GM18526 (cell line): Measurements from ENCODE around the gene GRIA2.

Experiments
- POLR2A ChIP-seq: IDR thresholded peaks from 3 replicates; pipeline ENCODE4 v1.6.1; 2011; ENCODE audit not compliant: insufficient read length; ENCODE audit errors: extremely low read depth

Gene GRIA2

DNA sequence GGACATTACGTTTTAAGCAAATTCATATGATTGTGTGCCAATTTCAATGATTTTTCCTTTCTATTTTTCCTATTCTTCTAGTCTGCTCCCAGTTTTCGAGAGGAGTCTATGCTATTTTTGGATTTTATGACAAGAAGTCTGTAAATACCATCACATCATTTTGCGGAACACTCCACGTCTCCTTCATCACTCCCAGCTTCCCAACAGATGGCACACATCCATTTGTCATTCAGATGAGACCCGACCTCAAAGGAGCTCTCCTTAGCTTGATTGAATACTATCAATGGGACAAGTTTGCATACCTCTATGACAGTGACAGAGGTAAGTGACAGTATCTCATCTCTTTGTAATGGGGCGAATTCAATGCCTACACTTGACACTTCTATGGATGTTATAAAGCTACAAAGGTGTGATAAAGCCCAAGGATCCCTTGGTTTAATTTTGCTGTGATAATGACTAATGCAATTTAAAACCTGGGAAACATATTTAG, 83.0 kb downstream of the GRIA2 start:
- TF ChIP-seq POLR2A: no peak

DNA sequence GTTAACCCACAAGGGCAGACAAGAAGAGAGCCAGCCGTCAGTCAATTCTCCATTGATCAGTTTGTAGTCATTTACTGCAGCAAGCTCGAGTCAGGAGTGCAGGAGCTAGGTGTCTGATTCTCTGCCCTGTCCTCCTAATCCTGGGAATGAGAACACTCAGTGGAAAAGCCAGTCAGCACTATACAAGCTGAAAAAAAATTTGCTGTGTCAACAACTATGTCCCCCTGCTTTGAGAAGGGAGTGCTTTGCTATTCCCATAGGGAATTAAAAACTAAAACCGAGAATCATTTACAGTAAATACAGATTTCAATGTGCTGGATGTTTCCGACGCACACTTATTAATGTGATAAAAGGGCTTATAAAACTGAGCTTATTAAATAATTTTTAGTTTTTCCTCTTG, 84.2 kb downstream of the GRIA2 start:
- TF ChIP-seq POLR2A: no peak

DNA sequence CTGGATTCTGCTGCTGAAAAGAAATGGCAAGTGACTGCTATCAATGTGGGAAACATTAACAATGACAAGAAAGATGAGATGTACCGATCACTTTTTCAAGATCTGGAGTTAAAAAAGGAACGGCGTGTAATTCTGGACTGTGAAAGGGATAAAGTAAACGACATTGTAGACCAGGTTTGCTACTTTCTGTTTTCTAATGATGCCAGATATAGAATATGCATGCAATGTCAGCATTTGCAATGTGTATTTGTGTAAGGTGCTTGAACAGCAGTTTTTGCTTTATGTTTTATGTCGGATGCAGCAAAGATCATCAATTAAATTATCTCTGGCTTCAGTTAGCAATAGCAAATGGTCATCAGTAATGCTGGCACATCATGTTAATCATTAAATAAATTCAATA, 92.2 kb downstream of the GRIA2 start:
- no peak for TF ChIP-seq POLR2A

DNA sequence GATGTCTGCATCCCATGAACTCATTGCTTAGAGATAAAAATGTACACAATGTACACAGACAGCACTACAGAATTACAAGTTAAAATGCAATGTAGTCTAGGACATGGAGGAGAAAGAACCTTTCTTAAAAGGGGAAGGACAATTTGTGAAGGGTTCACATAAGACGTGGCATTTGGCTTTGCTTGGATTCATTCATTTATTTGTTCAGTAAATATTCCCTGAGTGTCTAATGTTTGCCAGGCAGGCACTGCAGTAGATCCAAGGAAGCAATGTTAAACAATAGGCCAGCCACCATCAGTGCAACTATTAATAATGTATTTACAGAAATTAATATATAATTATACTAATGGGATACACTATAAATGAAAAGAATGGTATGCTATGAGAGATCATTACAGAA, 94.4 kb downstream of the GRIA2 start:
- TF ChIP-seq POLR2A: no peak

DNA sequence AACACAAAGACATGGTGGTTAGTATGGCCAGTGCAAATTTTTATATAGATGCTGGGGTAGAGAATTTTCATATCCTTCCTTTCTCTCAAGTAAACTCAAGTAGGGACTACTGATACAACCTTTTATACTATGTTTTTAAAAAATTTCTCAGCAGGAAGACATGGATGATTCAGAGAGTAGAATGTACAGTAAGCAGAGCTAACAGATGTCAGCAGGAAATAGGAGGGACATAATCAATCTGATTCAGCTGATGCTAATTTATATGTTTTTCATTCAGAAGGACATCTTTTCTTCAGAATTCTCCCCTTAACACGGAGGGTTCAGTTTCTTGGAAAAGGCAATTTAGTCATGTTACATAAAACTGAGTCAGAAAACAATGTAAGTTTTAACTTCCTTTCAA, 95.4 kb downstream of the GRIA2 start:
- TF ChIP-seq POLR2A: no peak

DNA sequence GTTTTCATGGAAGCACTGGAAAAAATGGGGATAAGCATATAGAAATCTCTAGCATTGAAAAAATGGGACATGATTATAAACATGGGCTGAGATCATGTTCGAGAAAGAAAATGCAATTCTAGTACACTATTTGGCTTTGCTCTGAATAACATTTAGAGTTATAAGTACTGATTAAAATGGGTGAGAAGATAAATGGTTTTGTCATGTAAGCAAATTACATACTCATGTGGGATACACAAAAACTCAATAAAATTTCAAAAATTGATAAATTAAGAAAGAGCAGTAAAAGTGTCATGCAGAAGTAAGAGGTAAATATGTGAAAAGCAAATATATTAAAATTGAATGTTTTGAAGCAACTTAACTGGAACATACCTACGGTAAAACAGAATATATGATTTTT, 99.6 kb downstream of the GRIA2 start:
- TF ChIP-seq POLR2A: no peak

DNA sequence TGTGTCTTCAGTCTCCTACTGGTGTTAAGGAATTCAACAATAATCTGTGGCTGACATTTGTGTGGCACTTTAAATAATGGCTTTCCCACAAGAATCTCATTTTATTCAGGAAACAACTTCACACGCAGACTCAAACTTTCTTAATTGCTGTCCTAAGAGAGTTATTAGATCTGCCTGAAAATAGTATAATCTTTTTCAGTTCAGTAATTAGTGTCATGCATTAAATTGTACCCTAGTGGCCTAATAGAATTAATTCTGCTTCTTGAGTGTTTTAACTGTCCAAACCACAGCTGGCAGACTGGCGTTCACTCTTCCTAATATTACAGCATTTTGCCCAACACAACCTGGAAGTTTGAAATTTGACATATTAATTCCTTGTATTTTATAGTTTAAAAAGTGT, 107.1 kb downstream of the GRIA2 start:
- TF ChIP-seq POLR2A: no peak

DNA sequence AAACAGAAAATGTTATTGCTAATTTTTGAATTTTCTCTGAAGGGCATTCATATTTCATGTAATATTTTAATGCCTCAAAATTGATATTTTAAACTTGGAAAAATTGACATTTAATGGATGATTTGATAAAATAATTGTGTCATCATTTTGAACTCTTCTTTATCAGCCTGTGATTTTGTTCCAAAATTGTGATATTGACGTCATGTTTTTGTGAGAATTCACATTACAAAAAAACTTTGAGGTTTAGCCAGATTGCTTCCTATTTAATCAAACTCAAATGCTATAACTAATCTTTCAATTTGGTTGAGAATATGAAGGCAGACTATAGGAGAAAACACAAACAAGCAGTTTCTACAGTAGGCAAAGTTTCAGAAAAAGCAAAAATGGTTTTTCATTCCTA, 137.4 kb downstream of the GRIA2 start:
- TF ChIP-seq POLR2A: no peak

DNA sequence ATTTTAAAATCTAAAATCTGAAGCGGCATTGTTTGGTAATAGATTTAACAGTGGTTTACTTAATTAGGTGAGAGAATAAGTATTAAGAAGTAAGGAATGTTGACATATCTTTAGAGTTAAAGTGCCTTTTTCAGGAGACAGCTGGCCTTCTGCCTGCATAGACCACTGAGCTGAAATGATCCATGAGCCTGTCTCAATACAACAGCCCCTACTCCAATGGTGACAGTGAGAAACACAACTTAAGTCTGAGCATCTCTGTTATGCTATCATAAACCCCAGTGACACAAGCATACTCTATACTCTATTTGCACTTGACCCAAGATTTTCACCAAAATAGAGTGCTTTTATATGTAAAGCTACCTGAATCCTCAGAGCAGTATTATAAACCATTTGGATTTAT, 137.9 kb downstream of the GRIA2 start:
- TF ChIP-seq POLR2A: no peak

DNA sequence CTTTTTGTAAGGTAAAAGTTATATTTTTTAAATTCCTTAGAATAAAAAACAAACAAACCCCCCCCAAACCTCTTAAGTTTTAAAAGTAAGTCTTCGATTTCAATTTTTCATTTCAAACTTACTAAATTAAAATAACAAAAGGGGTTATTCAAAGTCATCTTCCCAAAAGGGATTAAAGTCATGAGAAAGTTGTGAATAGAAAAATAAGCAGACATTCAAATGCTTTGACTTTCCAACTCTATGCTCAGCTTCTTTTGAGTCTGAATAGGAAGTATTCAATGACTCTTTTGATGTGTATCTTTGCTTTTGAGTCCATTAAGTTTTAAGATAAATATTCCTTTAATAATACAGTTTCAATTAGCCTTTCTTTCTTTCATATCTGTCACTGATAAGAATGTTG, 138.3 kb downstream of the GRIA2 start:
- no peak for TF ChIP-seq POLR2A

DNA sequence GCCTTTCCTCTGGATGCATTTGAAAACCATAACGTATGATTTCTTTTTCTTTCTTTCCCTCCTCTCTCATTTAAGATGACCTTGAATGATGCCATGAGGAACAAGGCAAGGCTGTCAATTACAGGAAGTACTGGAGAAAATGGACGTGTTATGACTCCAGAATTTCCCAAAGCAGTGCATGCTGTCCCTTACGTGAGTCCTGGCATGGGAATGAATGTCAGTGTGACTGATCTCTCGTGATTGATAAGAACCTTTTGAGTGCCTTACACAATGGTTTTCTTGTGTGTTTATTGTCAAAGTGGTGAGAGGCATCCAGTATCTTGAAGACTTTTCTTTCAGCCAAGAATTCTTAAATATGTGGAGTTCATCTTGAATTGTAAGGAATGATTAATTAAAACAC, 142.8 kb downstream of the GRIA2 start:
- TF ChIP-seq POLR2A: no peak

DNA sequence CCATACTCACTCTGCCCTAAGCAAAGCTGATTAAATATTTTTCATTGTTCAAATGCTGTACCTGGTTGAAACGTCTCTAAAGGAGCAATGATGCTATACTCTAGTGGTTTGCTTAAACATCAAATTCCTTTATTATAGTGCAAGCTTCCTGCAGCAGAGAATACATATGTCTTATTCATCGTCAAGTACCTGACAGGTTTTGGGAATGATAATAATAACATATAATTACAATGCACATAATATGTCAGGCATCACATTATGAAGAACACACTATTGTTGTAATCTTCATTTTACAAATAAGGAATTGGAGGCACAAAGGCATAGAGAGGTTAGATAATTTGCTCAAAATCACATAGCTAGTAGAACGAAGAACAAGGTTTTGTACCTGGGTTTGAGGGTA, 151.6 kb downstream of the GRIA2 start:
- TF ChIP-seq POLR2A: no peak

DNA sequence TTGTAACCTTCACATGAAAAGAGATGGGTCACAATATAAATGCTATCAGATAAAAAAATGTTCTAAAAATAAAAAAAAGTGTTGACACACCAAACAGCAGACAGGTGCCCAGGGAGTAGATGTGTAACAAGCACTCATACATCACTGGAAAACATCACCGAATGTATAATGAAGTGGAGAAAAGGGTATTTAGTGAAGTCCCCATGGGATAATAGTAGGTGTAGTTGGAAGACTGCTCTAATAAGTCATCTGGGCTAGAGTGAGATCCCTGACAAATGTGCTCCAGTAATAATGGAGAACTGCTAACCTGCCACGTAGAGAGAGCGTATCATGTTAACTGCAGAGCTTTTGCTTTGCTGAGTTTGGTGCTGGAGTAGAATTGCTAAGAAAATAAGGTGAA, 152.0 kb downstream of the GRIA2 start:
- TF ChIP-seq POLR2A: no peak

DNA sequence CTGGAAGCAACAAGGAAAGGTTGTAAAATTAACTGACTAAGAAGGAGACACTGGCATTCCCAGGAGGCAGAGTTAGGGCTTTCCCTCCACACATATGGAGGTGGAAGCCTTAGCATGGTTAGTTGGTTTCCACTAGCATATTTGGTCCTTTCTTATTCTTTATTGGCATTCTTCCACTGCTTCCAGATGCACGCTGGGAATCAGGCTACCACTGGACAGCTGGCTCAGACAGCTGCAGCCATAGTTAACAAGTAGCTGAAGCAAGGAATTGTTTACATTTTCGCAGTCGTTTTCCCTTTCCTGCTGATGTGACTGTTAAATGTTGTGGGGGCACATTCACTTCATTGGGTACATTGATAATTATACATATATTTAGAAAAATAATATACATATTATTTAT, 169.2 kb downstream of the GRIA2 start:
- no peak for TF ChIP-seq POLR2A

DNA sequence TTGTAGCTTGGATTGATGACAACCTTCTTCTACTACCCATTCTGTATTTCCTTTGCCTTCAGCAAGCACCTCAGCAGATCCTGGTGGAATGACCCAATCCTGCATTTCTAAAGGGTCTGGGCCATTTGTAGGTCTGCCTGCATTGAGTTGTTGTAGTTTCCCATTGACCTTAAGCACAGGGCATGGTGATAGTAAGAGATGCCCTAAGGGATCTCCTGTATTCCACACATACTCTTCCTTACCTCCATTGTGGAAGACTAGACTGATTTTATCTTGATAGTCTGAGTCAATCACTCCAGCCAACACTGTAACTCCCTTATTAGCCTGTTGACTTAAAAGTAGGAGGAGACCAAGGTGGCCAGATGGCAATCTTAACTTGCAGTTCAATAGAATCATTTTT, 184.5 kb downstream of the GRIA2 start:
- TF ChIP-seq POLR2A: no peak
